ENCODE measurements around the gene DGKB. TPM values are rescaled to one million over a fixed set of nuclear protein-coding genes. Genes with fewer than 3 reads are reported as not detected.

Gene DGKB
- polyA plus RNA-seq, 2 of the 4 experiments (the other 2 are of a cell fraction), result 0.01 TPM; not detected in 1

DNA sequence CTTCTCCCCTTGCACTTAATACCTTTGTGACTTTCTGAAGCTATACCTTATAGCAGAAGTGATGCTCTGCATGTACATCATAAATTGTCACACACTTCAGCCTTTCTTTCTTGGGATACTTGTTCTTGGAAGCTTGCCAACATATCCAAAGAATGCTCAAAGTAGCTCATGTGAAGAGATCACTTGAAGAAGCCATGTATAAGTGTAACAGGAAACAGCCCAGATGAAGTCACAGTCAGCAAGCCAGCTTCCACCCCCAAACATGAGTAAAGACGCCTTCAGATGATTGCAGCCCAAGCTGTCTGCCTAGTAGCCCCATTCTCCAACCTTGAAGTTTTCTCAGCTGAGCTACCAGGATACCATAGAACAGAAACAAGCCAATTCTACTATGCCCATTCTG is 50.9 kb downstream of the DGKB start:
- CTCF ChIA-PET, result no interaction called here
- no peak overlapping the region for H3K4me3 ChIP-seq
- POLR2A ChIA-PET, result no interaction called here
- H3K4me2 ChIP-seq, result no peak overlapping the region
- FAIRE-seq, result no peak
- TF ChIP-seq, protein P1, sequence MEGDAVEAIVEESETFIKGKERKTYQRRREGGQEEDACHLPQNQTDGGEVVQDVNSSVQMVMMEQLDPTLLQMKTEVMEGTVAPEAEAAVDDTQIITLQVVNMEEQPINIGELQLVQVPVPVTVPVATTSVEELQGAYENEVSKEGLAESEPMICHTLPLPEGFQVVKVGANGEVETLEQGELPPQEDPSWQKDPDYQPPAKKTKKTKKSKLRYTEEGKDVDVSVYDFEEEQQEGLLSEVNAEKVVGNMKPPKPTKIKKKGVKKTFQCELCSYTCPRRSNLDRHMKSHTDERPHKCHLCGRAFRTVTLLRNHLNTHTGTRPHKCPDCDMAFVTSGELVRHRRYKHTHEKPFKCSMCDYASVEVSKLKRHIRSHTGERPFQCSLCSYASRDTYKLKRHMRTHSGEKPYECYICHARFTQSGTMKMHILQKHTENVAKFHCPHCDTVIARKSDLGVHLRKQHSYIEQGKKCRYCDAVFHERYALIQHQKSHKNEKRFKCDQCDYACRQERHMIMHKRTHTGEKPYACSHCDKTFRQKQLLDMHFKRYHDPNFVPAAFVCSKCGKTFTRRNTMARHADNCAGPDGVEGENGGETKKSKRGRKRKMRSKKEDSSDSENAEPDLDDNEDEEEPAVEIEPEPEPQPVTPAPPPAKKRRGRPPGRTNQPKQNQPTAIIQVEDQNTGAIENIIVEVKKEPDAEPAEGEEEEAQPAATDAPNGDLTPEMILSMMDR (IDR thresholded peaks at IDR 0.05), result no peak
- TF ChIP-seq, protein P2, sequence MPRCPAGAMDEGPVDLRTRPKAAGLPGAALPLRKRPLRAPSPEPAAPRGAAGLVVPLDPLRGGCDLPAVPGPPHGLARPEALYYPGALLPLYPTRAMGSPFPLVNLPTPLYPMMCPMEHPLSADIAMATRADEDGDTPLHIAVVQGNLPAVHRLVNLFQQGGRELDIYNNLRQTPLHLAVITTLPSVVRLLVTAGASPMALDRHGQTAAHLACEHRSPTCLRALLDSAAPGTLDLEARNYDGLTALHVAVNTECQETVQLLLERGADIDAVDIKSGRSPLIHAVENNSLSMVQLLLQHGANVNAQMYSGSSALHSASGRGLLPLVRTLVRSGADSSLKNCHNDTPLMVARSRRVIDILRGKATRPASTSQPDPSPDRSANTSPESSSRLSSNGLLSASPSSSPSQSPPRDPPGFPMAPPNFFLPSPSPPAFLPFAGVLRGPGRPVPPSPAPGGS (IDR thresholded peaks at IDR 0.05), result no peak
- TF ChIP-seq PHF8 (IDR thresholded peaks at IDR 0.05; ENCODE audit: borderline replicate concordance, low read depth), result no peak
- TF ChIP-seq CHD4 (IDR thresholded peaks at IDR 0.05; ENCODE audit: borderline replicate concordance), result no peak
- no peak for TF ChIP-seq MAZ (IDR thresholded peaks at IDR 0.05; ENCODE audit: borderline replicate concordance, low read depth, low read length)
- no peak for TF ChIP-seq ZNF302 (CRISPR knock-in tag; IDR thresholded peaks at IDR 0.05)
- no peak for TF ChIP-seq NFE2L2 (conservative IDR thresholded peaks at IDR 0.05; ENCODE audit: low read length)
- TF ChIP-seq HOXB5 (CRISPR knock-in tag; IDR thresholded peaks at IDR 0.05), result no peak
- TF ChIP-seq JUN (IDR thresholded peaks at IDR 0.05), result no peak
- WGBS (ENCODE audit: missing lambda C conversion rate), result 6% methylated on average over 1 of the region's 1 CpG
- DNase-seq (ENCODE audit: low read depth in 1 of 2, low spot score in 1 of 2), result no peak
- no peak for ATAC-seq
- no peaks in the 10 kb centered on the region for H3K9me3 ChIP-seq
- no peaks in the 10 kb centered on the region for H3K4me1 ChIP-seq
- H3K27ac ChIP-seq, result no peak overlapping the region

DNA sequence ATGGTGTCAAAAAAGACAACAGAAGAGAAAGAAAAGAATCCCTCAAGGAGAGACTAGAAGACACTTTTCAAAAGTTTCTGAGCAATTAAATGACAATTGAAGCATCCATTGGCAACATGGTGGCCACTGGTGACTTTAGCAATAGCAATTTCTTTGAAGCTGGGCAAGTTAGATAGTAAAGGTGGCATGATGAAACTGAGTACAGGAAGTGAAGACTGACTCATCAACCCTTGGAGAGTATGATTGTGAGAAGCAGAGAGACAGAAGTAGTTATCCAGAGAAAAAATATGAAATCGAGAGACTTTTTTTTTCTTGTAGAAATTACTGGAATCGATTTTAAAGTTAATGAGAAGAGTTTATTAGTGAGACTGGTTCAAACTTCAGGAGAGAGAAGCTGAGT is 52.5 kb downstream of the DGKB start:
- Histone ChIP-seq H3K9me3 (no peaks in the 10 kb centered on the region), H3K27ac (no peak overlapping the region), H3K4me1 (no peaks in the 10 kb centered on the region), H3K4me2 (no peak overlapping the region), H3K4me3 (no peak overlapping the region)
- POLR2A ChIA-PET, result no interaction called here
- TF ChIP-seq JUNB (IDR thresholded peaks at IDR 0.05) (no peak), KDM1A (IDR thresholded peaks at IDR 0.05; ENCODE audit: low read depth) (no peak), RCOR1 (IDR thresholded peaks at IDR 0.05; ENCODE audit: low read depth, low read length) (no peak), FOXS1 (CRISPR knock-in tag; IDR thresholded peaks at IDR 0.05) (no peak), EHMT2 (IDR thresholded peaks at IDR 0.05; ENCODE audit: low read depth) (no peak), HOXA7 (CRISPR knock-in tag; IDR thresholded peaks at IDR 0.05) (no peak), MAZ (IDR thresholded peaks at IDR 0.05; ENCODE audit: borderline replicate concordance, low read depth, low read length) (no peak), CEBPB (IDR thresholded peaks at IDR 0.05) (no peak), NR3C1 (IDR thresholded peaks at IDR 0.05) (no peak), TFCP2L1 (CRISPR knock-in tag; IDR thresholded peaks at IDR 0.05) (no peak), CHD2 (IDR thresholded peaks at IDR 0.05; ENCODE audit: low read length, partially characterized antibody) (no peak), HEYL (CRISPR knock-in tag; IDR thresholded peaks at IDR 0.05) (no peak), POLR2A (IDR thresholded peaks at IDR 0.05; ENCODE audit: low read length) (no peak), PHF8 (IDR thresholded peaks at IDR 0.05; ENCODE audit: borderline replicate concordance, low read depth) (no peak), CHD4 (IDR thresholded peaks at IDR 0.05; ENCODE audit: borderline replicate concordance) (no peak), FOSL2 (IDR thresholded peaks at IDR 0.05) (no peak), FOSL2 (CRISPR knock-in tag; IDR thresholded peaks at IDR 0.05) (no peak), GATA3 (IDR thresholded peaks at IDR 0.05; ENCODE audit: borderline replicate concordance) (no peak), RNF2 (IDR thresholded peaks at IDR 0.05; ENCODE audit: borderline replicate concordance, low read depth) (no peak), ZSCAN20 (CRISPR knock-in tag; IDR thresholded peaks at IDR 0.05) (no peak)
- TF ChIP-seq, protein P3, sequence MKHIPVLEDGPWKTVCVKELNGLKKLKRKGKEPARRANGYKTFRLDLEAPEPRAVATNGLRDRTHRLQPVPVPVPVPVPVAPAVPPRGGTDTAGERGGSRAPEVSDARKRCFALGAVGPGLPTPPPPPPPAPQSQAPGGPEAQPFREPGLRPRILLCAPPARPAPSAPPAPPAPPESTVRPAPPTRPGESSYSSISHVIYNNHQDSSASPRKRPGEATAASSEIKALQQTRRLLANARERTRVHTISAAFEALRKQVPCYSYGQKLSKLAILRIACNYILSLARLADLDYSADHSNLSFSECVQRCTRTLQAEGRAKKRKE (CRISPR knock-in tag; IDR thresholded peaks at IDR 0.05; ENCODE audit: low read depth), result no peak
- no peak for ATAC-seq
- WGBS (ENCODE audit: missing lambda C conversion rate), result 7% methylated on average over 2 of the region's 2 CpGs
- no peak for FAIRE-seq
- CTCF ChIA-PET, result no interaction called here
- no peak for DNase-seq (ENCODE audit: low read depth in 1 of 2, low spot score in 1 of 2)

Data from A549 (cell line).